Neural cell (in vitro differentiated cells): ENCODE data around the gene PKNOX2. TPM values are rescaled to one million over a fixed set of nuclear protein-coding genes. Genes with fewer than 3 reads are reported as not detected.

ENCODE experiments used
- H2AFZ ChIP-seq: fragments of 200-600, 300-800 bp; sonication (generic), shearing (Covaris generic); 2 replicates; pipeline ENCODE4 v1.6.0; 2014; ENCODE audit warnings: low read depth, mild to moderate bottlenecking, antibody characterized with exemption, low read length, moderate library complexity
- H3F3A ChIP-seq: fragments of 200-600 bp; shearing (Covaris generic); 2 replicates; pipeline ENCODE4 v1.6.1; 2016; ENCODE audit warnings: mild to moderate bottlenecking, moderate library complexity, mixed read lengths, antibody characterized with exemption, low read length; ENCODE audit not compliant: insufficient read depth, poor library complexity, severe bottlenecking
- H3K27ac ChIP-seq: fragments of 200-600, 300-800 bp; sonication (generic), shearing (Covaris generic); 2 replicates; pipeline ENCODE4 v1.5.1; 2014; ENCODE audit warnings: mild to moderate bottlenecking, low read length, moderate library complexity
- H3K27me3 ChIP-seq: fragments of 300-800, 200-600 bp; sonication (generic), shearing (Covaris generic); 2 replicates; pipeline ENCODE4 v1.6.0; 2014; ENCODE audit warnings: mild to moderate bottlenecking, low read depth, low read length, moderate library complexity; ENCODE audit not compliant: insufficient read depth
- H3K36me3 ChIP-seq: fragments of 300-800, 200-600 bp; sonication (generic), shearing (Covaris generic); 2 replicates; pipeline ENCODE4 v1.5.1; 2014; ENCODE audit warnings: mild to moderate bottlenecking, antibody characterized with exemption, low read length, moderate library complexity; ENCODE audit not compliant: insufficient read depth
- H3K4me2 ChIP-seq: fragments of 300-800, 200-600 bp; sonication (generic), shearing (Covaris generic); 2 replicates; pipeline ENCODE4 v1.6.0; 2014; ENCODE audit warnings: mild to moderate bottlenecking, low read length
- H3K4me3 ChIP-seq: fragments of 300-800, 200-600 bp; sonication (generic), shearing (Covaris generic); 2 replicates; pipeline ENCODE4 v1.5.1; 2014; ENCODE audit warnings: mild to moderate bottlenecking, low read length, moderate library complexity
- H3K79me2 ChIP-seq: fragments of 200-600 bp; shearing (Covaris generic); replicated peaks from 2 replicates; pipeline ENCODE4 v1.6.0; 2014; ENCODE audit warnings: mild to moderate bottlenecking, low read length, moderate library complexity; ENCODE audit not compliant: insufficient read depth
- H3K9ac ChIP-seq: fragments of 300-800, 200-600 bp; sonication (generic), shearing (Covaris generic); 2 replicates; pipeline ENCODE4 v1.6.1; 2016; ENCODE audit warnings: mild to moderate bottlenecking, low read length, mixed read lengths
- H3K9me2 ChIP-seq: fragments of 200-600 bp; shearing (Covaris generic); 2 replicates; pipeline ENCODE4 v1.6.1; 2016; ENCODE audit warnings: mild to moderate bottlenecking, low read length, mixed read lengths; ENCODE audit not compliant: insufficient read depth
- H3K9me3 ChIP-seq: fragments of 200-600, 300-800 bp; sonication (generic), shearing (Covaris generic); 2 replicates; pipeline ENCODE4 v1.6.1; 2016; ENCODE audit warnings: mild to moderate bottlenecking, mixed run types, low read length, moderate library complexity, mixed read lengths
- H4K20me1 ChIP-seq: fragments of 200-600 bp; shearing (Covaris generic); 2 replicates; pipeline ENCODE4 v1.6.1; 2016; ENCODE audit warnings: mild to moderate bottlenecking, mixed run types; ENCODE audit not compliant: insufficient read depth
- CTCF ChIP-seq: fragments of 450-650 bp; IDR thresholded peaks from 2 replicates; pipeline ENCODE4 v1.5.1; 2014; ENCODE audit warnings: antibody characterized with exemption, mild to moderate bottlenecking, moderate library complexity; ENCODE audit not compliant: poor library complexity, severe bottlenecking
- EP300 ChIP-seq: fragments of 450-650 bp; conservative IDR thresholded peaks from 2 replicates; pipeline ENCODE4 v1.6.1; 2014; ENCODE audit warnings: antibody characterized with exemption, mild to moderate bottlenecking, moderate library complexity; ENCODE audit not compliant: poor library complexity, severe bottlenecking
- EZH2 ChIP-seq: fragments of 200-600, 300-800 bp; shearing (Covaris generic), sonication (generic); IDR thresholded peaks from 2 replicates; pipeline ENCODE4 v1.6.1; 2014; ENCODE audit warnings: antibody characterized with exemption, low read length, borderline replicate concordance, mild to moderate bottlenecking; ENCODE audit not compliant: insufficient read depth, poor library complexity, severe bottlenecking
- MXI1 ChIP-seq: fragments of 450-650 bp; conservative IDR thresholded peaks from 2 replicates; pipeline ENCODE4 v1.6.1; 2014; ENCODE audit warnings: antibody characterized with exemption, mild to moderate bottlenecking; ENCODE audit not compliant: poor library complexity, severe bottlenecking
- POLR2AphosphoS5 ChIP-seq: IDR thresholded peaks from 2 replicates; pipeline ENCODE4 v1.6.1; 2012
- RAD21 ChIP-seq: fragments of 450-650 bp; conservative IDR thresholded peaks from 2 replicates; pipeline ENCODE4 v1.6.1; 2014; ENCODE audit warnings: antibody characterized with exemption, mild to moderate bottlenecking, moderate library complexity
- REST ChIP-seq: IDR thresholded peaks from 2 replicates; pipeline ENCODE4 v1.6.1; 2012; ENCODE audit warnings: borderline replicate concordance
- SMC3 ChIP-seq: fragments of 450-650 bp; conservative IDR thresholded peaks from 2 replicates; pipeline ENCODE4 v1.6.1; 2014; ENCODE audit warnings: antibody characterized with exemption, mild to moderate bottlenecking, moderate library complexity; ENCODE audit not compliant: poor library complexity
- TAF1 ChIP-seq: IDR thresholded peaks from 2 replicates; pipeline ENCODE4 v1.6.1; 2012; ENCODE audit warnings: low read depth
- polyA plus RNA-seq: library from polyadenylated mRNA; depleted of rRNA; stranded (reverse); fragments of >200 nt; gene quantifications from 2 replicates; pipeline ENCODE4 v1.2.3, GENCODE V29; 2014

Gene PKNOX2
- polyA plus RNA-seq, 1 donor from 2014 or later = 0.99 TPM

- H3K27me3 ChIP-seq = no peaks in the 10 kb centered on the region
- H3K27ac ChIP-seq = no peak overlapping the region
- H3K36me3 ChIP-seq = no peaks in the 10 kb centered on the region
- TF ChIP-seq EP300 = no peak
- TF ChIP-seq EZH2 = no peak
- no peak for TF ChIP-seq MXI1
- TF ChIP-seq CTCF = no peak
- TF ChIP-seq REST = no peak
- TF ChIP-seq SMC3 = no peak
- no peak for TF ChIP-seq TAF1
- no peak for TF ChIP-seq RAD21
- no peak for TF ChIP-seq POLR2AphosphoS5
- H3K9ac ChIP-seq = no peak overlapping the region
- H2AFZ ChIP-seq = no peak overlapping the region
- H4K20me1 ChIP-seq = no peaks in the 10 kb centered on the region
- no peak overlapping the region for H3K4me2 ChIP-seq
- H3K9me2 ChIP-seq = no peaks in the 10 kb centered on the region
- H3F3A ChIP-seq = no peaks in the 10 kb centered on the region
- H3K4me3 ChIP-seq = no peak overlapping the region
- no peaks in the 10 kb centered on the region for H3K9me3 ChIP-seq
- H3K79me2 ChIP-seq = no peaks in the 10 kb centered on the region
These were observed 229.7 kb downstream of the PKNOX2 start for GRCh38 chr11:125394296-125394695.

GRCh38 chr11:125397421-125397820 lies 232.9 kb downstream of the PKNOX2 start:
- H4K20me1 ChIP-seq = no peaks in the 10 kb centered on the region
- H3K9me2 ChIP-seq = no peaks in the 10 kb centered on the region
- no peaks in the 10 kb centered on the region for H3K27me3 ChIP-seq
- no peak overlapping the region for H3K4me2 ChIP-seq
- H3K36me3 ChIP-seq = no peaks in the 10 kb centered on the region
- H2AFZ ChIP-seq = no peak overlapping the region
- TF ChIP-seq EP300 (no peak), CTCF (no peak), MXI1 (no peak), REST (no peak)
- no peak overlapping the region for H3K4me3 ChIP-seq
- no peaks in the 10 kb centered on the region for H3K79me2 ChIP-seq
- H3K27ac ChIP-seq = no peak overlapping the region
- no peak overlapping the region for H3K9ac ChIP-seq
- no peaks in the 10 kb centered on the region for H3F3A ChIP-seq
- no peaks in the 10 kb centered on the region for H3K9me3 ChIP-seq
